Neuronal stem cell (in vitro differentiated cells): ENCODE data around the gene FAM177B.

ENCODE experiments used
- DNase-seq: peaks from one replicate; pipeline ENCODE4 v3.0.0-alpha.2; 2013; ENCODE audit warnings: low spot score
- H2AFZ ChIP-seq: one replicate; pipeline ENCODE4 v1.6.1; 2013; ENCODE audit warnings: mild to moderate bottlenecking, low read length, inconsistent platforms
- H2AK5ac ChIP-seq: 2 replicates; pipeline ENCODE4 v1.6.1; 2013; ENCODE audit warnings: low read depth, mild to moderate bottlenecking, inconsistent platforms, low read length, moderate library complexity, mixed read lengths
- H2BK120ac ChIP-seq: 2 replicates; pipeline ENCODE4 v1.6.1; 2013; ENCODE audit warnings: low read depth, mild to moderate bottlenecking, inconsistent platforms, low read length, moderate library complexity, mixed read lengths
- H2BK12ac ChIP-seq: one replicate; pipeline ENCODE4 v1.6.1; 2013; ENCODE audit warnings: low read length, inconsistent platforms
- H2BK15ac ChIP-seq: 2 replicates; pipeline ENCODE4 v1.6.1; 2013; ENCODE audit warnings: mild to moderate bottlenecking, low read length, inconsistent platforms, mixed read lengths
- H2BK5ac ChIP-seq: one replicate; pipeline ENCODE4 v1.6.1; 2013; ENCODE audit warnings: inconsistent platforms, mild to moderate bottlenecking, low read length, moderate library complexity
- H3K14ac ChIP-seq: one replicate; pipeline ENCODE4 v1.6.1; 2013; ENCODE audit warnings: low read length, inconsistent platforms
- H3K18ac ChIP-seq: 2 replicates; pipeline ENCODE4 v1.6.1; 2013; ENCODE audit warnings: low read length, inconsistent platforms
- H3K23ac ChIP-seq: 2 replicates; pipeline ENCODE4 v1.6.1; 2013; ENCODE audit warnings: low read depth, mild to moderate bottlenecking, mixed read lengths, low read length, inconsistent platforms; ENCODE audit not compliant: poor library complexity
- H3K27ac ChIP-seq: replicated peaks from 3 replicates; pipeline ENCODE4 v1.5.1; 2013; ENCODE audit warnings: low read length, inconsistent platforms
- H3K27me3 ChIP-seq, 3 experiments: 2 replicates each; pipeline ENCODE4 v1.6.1; 2013; ENCODE audit warnings: low read length in 3 of 3, mild to moderate bottlenecking in 2 of 3, inconsistent platforms in 1 of 3, low read depth in 1 of 3, mixed read lengths in 1 of 3, moderate library complexity in 1 of 3; ENCODE audit not compliant: control insufficient read depth in 3 of 3, insufficient read depth in 3 of 3
- H3K36me3 ChIP-seq, 2 donors: replicated peaks in 1 of 2; 2 replicates each; pipeline ENCODE4 v1.6.1; 2013; ENCODE audit warnings: low read length in 2 of 2; ENCODE audit not compliant: control insufficient read depth in 2 of 2, insufficient read depth in 2 of 2
- H3K4ac ChIP-seq: 2 replicates; pipeline ENCODE4 v1.6.1; 2013; ENCODE audit warnings: inconsistent platforms, mild to moderate bottlenecking, low read length, moderate library complexity
- H3K4me1 ChIP-seq, 2 donors: 1 replicate in 1 of 2; 2 replicates in 1 of 2; pipeline ENCODE4 v1.6.1; 2013; ENCODE audit warnings: low read length in 2 of 2, low read depth in 1 of 2; ENCODE audit not compliant: control insufficient read depth in 2 of 2, insufficient read depth in 1 of 2
- H3K4me2 ChIP-seq: one replicate; pipeline ENCODE4 v1.6.1; 2013; ENCODE audit warnings: mild to moderate bottlenecking, low read length, inconsistent platforms; ENCODE audit not compliant: insufficient read depth, poor library complexity, severe bottlenecking
- H3K4me3 ChIP-seq, 2 donors: 2 replicates each; pipeline ENCODE4 v1.5.1; 2013; ENCODE audit warnings: low read length in 2 of 2, mild to moderate bottlenecking in 2 of 2, inconsistent platforms in 1 of 2, moderate library complexity in 1 of 2
- H3K79me1 ChIP-seq: one replicate; pipeline ENCODE4 v1.6.1; 2013; ENCODE audit warnings: low read depth, mild to moderate bottlenecking, inconsistent platforms, low read length, moderate library complexity
- H3K9ac ChIP-seq: one replicate; pipeline ENCODE4 v1.6.1; 2013; ENCODE audit warnings: mild to moderate bottlenecking, low read depth, low read length, inconsistent platforms; ENCODE audit not compliant: poor library complexity
- H3K9me3 ChIP-seq, 2 donors: replicated peaks in 1 of 2; 2 replicates each; pipeline versions ENCODE3 to v1.6.1; 2013; ENCODE audit warnings: low read length in 2 of 2, mild to moderate bottlenecking in 2 of 2, inconsistent platforms in 1 of 2, low read depth in 1 of 2, mixed read lengths in 1 of 2, moderate library complexity in 1 of 2; ENCODE audit not compliant: control insufficient read depth in 2 of 2, insufficient read depth in 1 of 2
- H4K8ac ChIP-seq: one replicate; pipeline ENCODE4 v1.6.1; 2013; ENCODE audit warnings: low read depth, mild to moderate bottlenecking, inconsistent platforms, low read length, moderate library complexity
- H4K91ac ChIP-seq: one replicate; pipeline ENCODE4 v1.6.1; 2013; ENCODE audit warnings: low read length, low read depth, mild to moderate bottlenecking, inconsistent platforms; ENCODE audit not compliant: poor library complexity
- WGBS, 2 donors: extraction: QIAGEN DNeasy Blood & Tissue Kit; methylation state at CpG; one replicate each; pipeline ENCODE4 v1.1.7; 2013; ENCODE audit warnings: missing lambda C conversion rate in 2 of 2, mixed read lengths in 1 of 2; ENCODE audit not compliant: insufficient read length in 2 of 2, insufficient replicate concordance in 1 of 2; ENCODE audit errors: extremely low coverage in 2 of 2; 5-methylcytosine and 5-hydroxymethylcytosine counted together

The FAM177B gene

DNA sequence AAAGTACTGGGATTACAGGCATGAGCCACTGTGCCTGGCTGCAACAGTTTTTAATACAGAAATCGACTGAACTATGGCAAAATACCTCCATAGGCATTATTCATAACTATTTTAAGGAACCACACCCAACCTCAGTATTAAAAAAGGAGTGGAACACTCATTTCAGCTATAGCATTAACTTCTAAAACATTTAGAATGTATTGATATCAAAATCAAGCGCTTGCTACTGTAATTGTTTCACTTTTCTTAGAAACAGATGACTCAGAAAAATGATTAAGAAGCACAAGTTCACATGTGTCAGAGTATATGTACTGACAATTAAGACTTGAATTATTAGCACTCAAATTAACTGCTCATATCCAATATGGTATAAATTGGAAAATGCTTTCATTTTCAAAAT, 39.8 kb upstream of the FAM177B start:
- Histone ChIP-seq H3K9me3 (peaks cover 3 to 8% of the 10 kb centered on the region in 2 donors), H4K8ac (no peak overlapping the region), H3K14ac (no peak overlapping the region), H3K27ac (no peak overlapping the region), H3K4me2 (no peak overlapping the region), H2AK5ac (no peak overlapping the region), H2BK12ac (no peak overlapping the region), H3K18ac (no peak overlapping the region), H2AFZ (no peak overlapping the region), H3K27me3 (no peaks in the 10 kb centered on the region), H2BK5ac (no peak overlapping the region), H4K91ac (no peak overlapping the region), H3K23ac (no peak overlapping the region), H3K79me1 (no peaks in the 10 kb centered on the region), H3K4ac (no peak overlapping the region), H3K4me1 (no peaks in the 10 kb centered on the region), H2BK15ac (no peak overlapping the region), H3K4me3 (no peak overlapping the region), H3K9ac (no peak overlapping the region), H2BK120ac (no peak overlapping the region), H3K36me3 (peaks cover 3 to 48% of the 10 kb centered on the region in 2 donors)
- no CpG with 5 or more reads among the region's 2 CpGs for WGBS, 2 donors
- no peak for DNase-seq

- Histone ChIP-seq H3K18ac (no peak overlapping the region), H2AFZ (no peak overlapping the region), H3K9me3 (peaks cover 3 to 8% of the 10 kb centered on the region in 2 donors), H4K8ac (no peak overlapping the region), H3K4me2 (no peak overlapping the region), H2AK5ac (no peak overlapping the region), H3K23ac (no peak overlapping the region), H4K91ac (no peak overlapping the region), H2BK120ac (no peak overlapping the region), H3K4ac (no peak overlapping the region), H2BK15ac (no peak overlapping the region), H2BK12ac (no peak overlapping the region), H3K4me1 (no peaks in the 10 kb centered on the region), H3K9ac (no peak overlapping the region), H3K27ac (no peak overlapping the region), H3K4me3 (no peak overlapping the region), H3K79me1 (no peaks in the 10 kb centered on the region), H3K14ac (no peak overlapping the region), H3K27me3 (no peaks in the 10 kb centered on the region), H3K36me3 (peaks cover 5 to 48% of the 10 kb centered on the region in 2 donors), H2BK5ac (no peak overlapping the region)
- no CpG with 5 or more reads among the region's 2 CpGs for WGBS, 2 donors
- no peak for DNase-seq
Measured at GRCh38 chr1:222697826-222698225, 39.2 kb upstream of the FAM177B start.

- Histone ChIP-seq H3K4ac (no peak overlapping the region), H3K36me3 (peaks cover 5 to 50% of the 10 kb centered on the region in 2 donors), H3K4me1 (no peaks in the 10 kb centered on the region), H3K9ac (no peak overlapping the region), H2AFZ (no peak overlapping the region), H2BK120ac (no peak overlapping the region), H2AK5ac (no peak overlapping the region), H3K79me1 (peaks cover 5% of the 10 kb centered on the region), H3K4me2 (no peak overlapping the region), H4K8ac (no peak overlapping the region), H4K91ac (no peak overlapping the region), H3K9me3 (peaks cover 6 to 23% of the 10 kb centered on the region in 2 donors), H3K4me3 (no peak overlapping the region), H3K23ac (no peak overlapping the region), H2BK15ac (no peak overlapping the region), H3K27me3 (no peaks in the 10 kb centered on the region), H2BK12ac (no peak overlapping the region), H3K18ac (no peak overlapping the region), H2BK5ac (no peak overlapping the region), H3K14ac (no peak overlapping the region), H3K27ac (no peak overlapping the region)
- no CpG with 5 or more reads among the region's 4 CpGs for WGBS, 2 donors
- DNase-seq, result no peak
Measured at GRCh38 chr1:222702210-222702609, 34.8 kb upstream of the FAM177B start.

DNA sequence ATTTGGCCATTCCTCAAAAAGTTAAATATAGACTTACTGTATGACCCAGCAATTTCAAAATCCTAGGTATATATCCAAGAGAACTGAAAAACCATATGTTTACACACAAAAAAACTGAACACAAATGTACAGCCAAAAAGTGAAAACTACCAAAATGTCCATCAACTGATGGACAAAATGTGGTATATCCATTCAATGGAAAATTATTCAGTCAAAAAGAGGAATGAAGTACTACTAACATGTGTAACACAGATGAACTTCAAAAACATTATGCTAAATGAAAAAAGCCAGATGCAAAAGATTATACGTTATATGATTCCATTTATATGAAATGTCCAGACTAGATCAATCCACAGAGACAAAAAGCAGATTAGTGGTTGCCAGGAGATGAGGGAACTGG, 32.7 kb upstream of the FAM177B start:
- H3K4me3 ChIP-seq, result no peak overlapping the region
- H2BK12ac ChIP-seq, result no peak overlapping the region
- H2BK120ac ChIP-seq, result no peak overlapping the region
- no peak overlapping the region for H3K9ac ChIP-seq
- no peak overlapping the region for H2BK5ac ChIP-seq
- no peak overlapping the region for H2AK5ac ChIP-seq
- H3K27ac ChIP-seq, result no peak overlapping the region
- DNase-seq, result no peak
- no peak overlapping the region for H4K8ac ChIP-seq
- no peak overlapping the region for H4K91ac ChIP-seq
- no peak overlapping the region for H3K4ac ChIP-seq
- H3K14ac ChIP-seq, result no peak overlapping the region
- no peak overlapping the region for H3K18ac ChIP-seq
- no peak overlapping the region for H2AFZ ChIP-seq
- peaks cover 7% of the 10 kb centered on the region for H3K79me1 ChIP-seq
- H3K36me3 ChIP-seq, result peaks cover 5 to 44% of the 10 kb centered on the region in 2 donors
- WGBS, 2 donors, result no CpG with 5 or more reads among the region's 1 CpG
- H3K9me3 ChIP-seq, result peaks cover 6 to 21% of the 10 kb centered on the region in 2 donors
- no peak overlapping the region for H3K4me2 ChIP-seq
- no peaks in the 10 kb centered on the region for H3K27me3 ChIP-seq
- no peak overlapping the region for H3K23ac ChIP-seq
- no peak overlapping the region for H2BK15ac ChIP-seq
- H3K4me1 ChIP-seq, result no peaks in the 10 kb centered on the region
